CD4-positive, alpha-beta T cell (primary cell): Measurements from ENCODE around the gene MX2. TPM values are rescaled to one million over a fixed set of nuclear protein-coding genes. Genes with fewer than 3 reads are reported as not detected.

Experiments used
- ATAC-seq: fragments of 200-7000 bp; cut with Tn5 transposase; one replicate; pipeline ENCODE4 v1.10.0; 2022; ENCODE audit warnings: mild to moderate bottlenecking; ENCODE audit not compliant: poor library complexity
- CTCF ChIA-PET: fragments of 350-600 bp; sonication (Branson Sonifier 250); formaldehyde crosslinking; loops from one replicate; lab custom pipeline; 2021; ENCODE audit warnings: antibody characterized with exemption, inconsistent platforms; lab: Charles Lee
- POLR2A ChIA-PET: fragments of 350-600 bp; sonication (Branson Sonifier 250); formaldehyde crosslinking; loops from one replicate; lab custom pipeline; 2021; ENCODE audit warnings: antibody characterized with exemption, inconsistent platforms; lab: Charles Lee
- DNase-seq, 14 experiments: peaks; one replicate each; pipeline ENCODE4 v3.0.0-alpha.2; 2013 to 2020; ENCODE audit warnings: mixed read lengths in 2 of 14
- H3K27ac ChIP-seq, 2 donors: one replicate each; pipeline versions ENCODE4 v1.5.1 to v1.7.0; 2013; ENCODE audit warnings: low read length in 2 of 2, low read depth in 1 of 2, mild to moderate bottlenecking in 1 of 2
- H3K27me3 ChIP-seq, 2 experiments: 1 replicate in 1 of 2; 2 replicates in 1 of 2; pipeline versions ENCODE4 v1.6.1 to v1.7.0; 2013; ENCODE audit warnings: low read length in 2 of 2, control low read depth in 1 of 2, mild to moderate bottlenecking in 1 of 2, moderate library complexity in 1 of 2; ENCODE audit not compliant: insufficient read depth in 2 of 2, control insufficient read depth in 1 of 2
- H3K36me3 ChIP-seq: one replicate; pipeline ENCODE4 v1.6.1; 2013; ENCODE audit warnings: low read length, control low read depth; ENCODE audit not compliant: insufficient read depth
- H3K4me1 ChIP-seq: one replicate; pipeline ENCODE4 v1.6.1; 2013; ENCODE audit warnings: low read length, control low read depth; ENCODE audit not compliant: insufficient read depth
- H3K4me3 ChIP-seq: one replicate; pipeline ENCODE4 v1.5.1; 2013; ENCODE audit warnings: mild to moderate bottlenecking, low read length, moderate library complexity
- H3K9me3 ChIP-seq, 2 experiments: 1 replicate in 1 of 2; 2 replicates in 1 of 2; pipeline versions ENCODE4 v1.6.1 to v1.7.0; 2013; ENCODE audit warnings: low read length in 2 of 2, mild to moderate bottlenecking in 2 of 2, control low read depth in 1 of 2, moderate library complexity in 1 of 2; ENCODE audit not compliant: control insufficient read depth in 1 of 2, insufficient read depth in 1 of 2
- H3K27ac Mint-ChIP-seq: one replicate; pipeline ENCODE4 v1.8.0; 2020; ENCODE audit warnings: mixed read lengths
- H3K27me3 Mint-ChIP-seq: one replicate; pipeline ENCODE4 v1.8.0; 2021; ENCODE audit warnings: mixed read lengths
- H3K36me3 Mint-ChIP-seq: one replicate; pipeline ENCODE4 v1.8.0; 2021; ENCODE audit warnings: low read depth, mixed read lengths
- H3K4me1 Mint-ChIP-seq: one replicate; pipeline ENCODE4 v1.8.0; 2021; ENCODE audit warnings: low read depth, mixed read lengths
- H3K4me3 Mint-ChIP-seq: one replicate; pipeline ENCODE4 v1.8.0; 2020; ENCODE audit warnings: mild to moderate bottlenecking, mixed read lengths
- H3K9me3 Mint-ChIP-seq: one replicate; pipeline ENCODE4 v1.8.0; 2020; ENCODE audit warnings: mixed read lengths
- intact Hi-C, 2 experiments: fragments of 100-400 bp; cut with DNase I in 1 of 2; cut with micrococcal nuclease in 1 of 2; formaldehyde crosslinking; loops; one replicate each; pipeline versions ENCODE4 v1.15.1 to v1.9.0; 2023 to 2025; cut with DNase I, micrococcal nuclease
- total RNA-seq, 174 experiments: library from RNA in 2 of 174; stranded (reverse) in 2 of 174; gene quantifications; one replicate each; pipeline ENCODE4 v1.2.3 and lab custom pipeline; 2021 to 2026
- TF ChIP-seq, protein P1 (sequence below): fragments of 200-600 bp; IDR thresholded peaks from one replicate; pipeline ENCODE4 v1.8.0; 2022; ENCODE audit warnings: antibody characterized with exemption, mild to moderate bottlenecking

MX2 gene
- total RNA-seq, 2 experiments from 2014 or later: 77.8 to 87.1 TPM

DNA sequence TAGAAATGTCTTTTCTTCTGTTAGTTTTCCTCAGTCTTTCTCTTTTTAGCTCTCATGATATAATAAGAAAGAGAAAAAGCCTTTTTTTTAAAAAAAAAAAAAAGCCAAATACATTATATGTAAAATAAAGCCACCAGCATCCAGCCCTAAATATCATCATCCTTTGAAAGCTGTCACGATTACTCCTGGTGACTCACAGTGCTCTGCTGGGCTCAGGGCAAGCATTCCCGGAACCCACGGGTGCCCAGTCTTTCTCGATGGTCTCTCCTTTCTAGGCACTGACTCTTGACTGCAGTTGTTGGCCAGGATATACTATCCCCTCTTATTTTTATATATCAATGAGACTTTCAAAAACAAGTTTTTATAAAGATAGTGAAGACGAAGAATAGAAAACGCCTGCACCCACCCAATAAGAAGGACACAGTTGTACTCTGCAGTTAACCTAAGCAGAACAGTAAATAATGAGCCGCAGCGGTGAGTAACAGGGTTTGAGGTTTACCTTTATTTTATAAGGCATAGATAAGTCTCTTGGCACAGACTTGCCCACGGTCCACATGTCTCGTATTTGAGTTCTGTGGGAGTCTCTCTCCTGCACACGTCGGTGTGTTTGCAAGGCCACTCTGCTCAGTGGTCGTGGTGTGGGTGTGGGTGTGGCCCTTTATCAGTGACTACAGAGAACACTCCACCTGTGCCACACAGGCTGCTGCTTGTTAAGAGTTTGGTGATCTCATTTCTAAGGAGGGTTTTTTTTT lies 15.7 kb upstream of the MX2 start:
- Mint-ChIP-seq H3K27me3 (peaks cover 10% of the 10 kb centered on the region), H3K36me3 (no peaks in the 10 kb centered on the region), H3K9me3 (peaks cover 4% of the 10 kb centered on the region), H3K4me3 (no peak overlapping the region), H3K27ac (no peak overlapping the region), H3K4me1 (no peaks in the 10 kb centered on the region)
- H3K27ac ChIP-seq: no peak overlapping the region
- no peaks in the 10 kb centered on the region for H3K36me3 ChIP-seq
- intact Hi-C loops: no loop called here
- DNase-seq (no peak), ATAC-seq (no peak)
- no peak overlapping the region for H3K4me3 ChIP-seq
- no peaks in the 10 kb centered on the region for H3K4me1 ChIP-seq
- H3K9me3 ChIP-seq: no peaks in the 10 kb centered on the region
- TF ChIP-seq, protein P1, sequence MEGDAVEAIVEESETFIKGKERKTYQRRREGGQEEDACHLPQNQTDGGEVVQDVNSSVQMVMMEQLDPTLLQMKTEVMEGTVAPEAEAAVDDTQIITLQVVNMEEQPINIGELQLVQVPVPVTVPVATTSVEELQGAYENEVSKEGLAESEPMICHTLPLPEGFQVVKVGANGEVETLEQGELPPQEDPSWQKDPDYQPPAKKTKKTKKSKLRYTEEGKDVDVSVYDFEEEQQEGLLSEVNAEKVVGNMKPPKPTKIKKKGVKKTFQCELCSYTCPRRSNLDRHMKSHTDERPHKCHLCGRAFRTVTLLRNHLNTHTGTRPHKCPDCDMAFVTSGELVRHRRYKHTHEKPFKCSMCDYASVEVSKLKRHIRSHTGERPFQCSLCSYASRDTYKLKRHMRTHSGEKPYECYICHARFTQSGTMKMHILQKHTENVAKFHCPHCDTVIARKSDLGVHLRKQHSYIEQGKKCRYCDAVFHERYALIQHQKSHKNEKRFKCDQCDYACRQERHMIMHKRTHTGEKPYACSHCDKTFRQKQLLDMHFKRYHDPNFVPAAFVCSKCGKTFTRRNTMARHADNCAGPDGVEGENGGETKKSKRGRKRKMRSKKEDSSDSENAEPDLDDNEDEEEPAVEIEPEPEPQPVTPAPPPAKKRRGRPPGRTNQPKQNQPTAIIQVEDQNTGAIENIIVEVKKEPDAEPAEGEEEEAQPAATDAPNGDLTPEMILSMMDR: no peak
- H3K27me3 ChIP-seq: no peaks in the 10 kb centered on the region
- POLR2A ChIA-PET: no interaction called here
- CTCF ChIA-PET: no interaction called here

DNA sequence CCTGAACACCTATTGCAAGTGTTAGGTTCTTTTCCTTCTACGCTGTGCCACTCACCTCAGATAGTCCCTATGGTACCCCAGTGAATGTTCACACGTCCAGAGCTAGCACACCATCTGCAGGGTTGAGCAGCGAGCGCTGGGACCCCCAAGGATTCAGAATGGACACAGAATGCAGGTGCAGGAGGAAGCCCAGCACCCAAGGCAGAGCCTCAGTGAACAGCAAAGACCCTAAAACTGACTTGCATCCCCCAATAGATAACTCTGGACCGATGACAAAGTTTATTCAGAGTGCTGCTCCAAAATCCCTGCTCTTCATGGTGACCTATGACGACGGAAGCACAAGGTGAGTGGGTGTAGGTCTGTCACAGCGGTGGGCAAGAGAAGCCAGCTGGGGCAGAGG lies 15.1 kb upstream of the MX2 start:
- no peaks in the 10 kb centered on the region for H3K9me3 ChIP-seq
- H3K27ac ChIP-seq: no peak overlapping the region
- H3K36me3 ChIP-seq: no peaks in the 10 kb centered on the region
- H3K27me3 Mint-ChIP-seq: peaks cover 10% of the 10 kb centered on the region
- ChIA-PET CTCF (no interaction called here), POLR2A (no interaction called here)
- no peak overlapping the region for H3K4me3 ChIP-seq
- H3K9me3 Mint-ChIP-seq: peaks cover 4% of the 10 kb centered on the region
- H3K4me1 ChIP-seq: no peaks in the 10 kb centered on the region
- TF ChIP-seq, protein P1: no peak
- DNase-seq: no peak
- no peak overlapping the region for H3K4me3 Mint-ChIP-seq
- no peak overlapping the region for H3K27ac Mint-ChIP-seq
- no peaks in the 10 kb centered on the region for H3K27me3 ChIP-seq
- no peaks in the 10 kb centered on the region for H3K4me1 Mint-ChIP-seq
- ATAC-seq: no peak
- intact Hi-C loops: no loop called here
- H3K36me3 Mint-ChIP-seq: no peaks in the 10 kb centered on the region

DNA sequence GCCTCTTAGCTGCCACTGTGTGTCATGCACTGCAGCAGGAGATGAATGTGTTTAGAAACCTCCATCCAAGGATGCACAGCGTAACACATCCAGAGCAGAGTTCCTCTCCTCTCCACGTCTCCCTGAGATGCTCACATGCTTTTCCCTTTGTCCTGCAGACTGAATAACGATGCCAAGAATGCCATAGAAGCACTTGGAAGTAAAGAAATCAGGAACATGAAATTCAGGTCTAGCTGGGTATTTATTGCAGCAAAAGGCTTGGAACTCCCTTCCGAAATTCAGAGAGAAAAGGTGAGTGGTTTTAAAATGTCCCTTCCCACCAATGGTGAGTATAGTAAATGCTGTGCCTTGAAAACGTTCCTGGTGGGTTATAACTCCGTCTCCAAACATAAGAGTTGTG lies 13.4 kb upstream of the MX2 start:
- Mint-ChIP-seq H3K4me1 (no peaks in the 10 kb centered on the region), H3K9me3 (no peaks in the 10 kb centered on the region), H3K36me3 (no peaks in the 10 kb centered on the region), H3K4me3 (no peak overlapping the region), H3K27ac (no peak overlapping the region), H3K27me3 (peaks cover 5% of the 10 kb centered on the region)
- Histone ChIP-seq H3K27ac (no peak overlapping the region), H3K27me3 (no peaks in the 10 kb centered on the region), H3K9me3 (no peaks in the 10 kb centered on the region), H3K36me3 (no peaks in the 10 kb centered on the region), H3K4me1 (no peaks in the 10 kb centered on the region), H3K4me3 (no peak overlapping the region)
- ATAC-seq: no peak
- TF ChIP-seq, protein P1: no peak
- no peak for DNase-seq
- ChIA-PET POLR2A (no interaction called here), CTCF (interaction anchor here (0.8 kb wide), 1 partner anchor 20 kb away, joined by 3 read pairs; no protein-coding TSS in a partner anchor)
- intact Hi-C loops: no loop called here
